Measurements from ENCODE around the gene WIPI1.

GRCh38 chr17:68470961-68471360, 13.7 kb upstream of the WIPI1 start:
- no peak for TF ChIP-seq CTCF (IDR thresholded peaks at IDR 0.05)
- TF ChIP-seq POLR2A (IDR thresholded peaks at IDR 0.05): no peak
- no peak for TF ChIP-seq POLR2AphosphoS5 (IDR thresholded peaks at IDR 0.05)
- no peak for TF ChIP-seq EP300 (IDR thresholded peaks at IDR 0.05)

All from suprapubic skin (tissue), 4 donors.